HEK293T (cell line): ENCODE data around the gene CLCNKA.

Experiments used
- CTCF ChIA-PET: fragments of 350-600 bp; formaldehyde crosslinking; extraction: SDS; loops from one replicate; lab custom pipeline; 2021; ENCODE audit warnings: antibody characterized with exemption, inconsistent platforms; lab: Yijun Ruan, JAX
- POLR2A ChIA-PET: fragments of 350-600 bp; formaldehyde crosslinking; extraction: SDS; loops from one replicate; lab custom pipeline; 2020; ENCODE audit warnings: antibody characterized with exemption, inconsistent platforms; lab: Yijun Ruan, JAX
- DNase-seq: peaks from one replicate; pipeline ENCODE4 v3.0.0; 2012; ENCODE audit warnings: mixed read lengths; ENCODE audit errors: extremely low spot score
- ARNT ChIP-seq: fragments of 450-650 bp; IDR thresholded peaks from 2 replicates; pipeline ENCODE4 v1.6.1; 2017; ENCODE audit warnings: mild to moderate bottlenecking
- BHLHE40 ChIP-seq: fragments of 450-650 bp; IDR thresholded peaks from 2 replicates; pipeline ENCODE4 v1.6.1; 2016; ENCODE audit warnings: mild to moderate bottlenecking, moderate library complexity, borderline replicate concordance
- CTBP1 ChIP-seq: fragments of 450-650 bp; IDR thresholded peaks from 2 replicates; pipeline ENCODE4 v1.6.1; 2016; ENCODE audit warnings: borderline replicate concordance
- ELF4 ChIP-seq: fragments of 450-650 bp; IDR thresholded peaks from 2 replicates; pipeline ENCODE4 v1.6.1; 2017; ENCODE audit warnings: antibody characterized with exemption
- FOXA1 ChIP-seq: fragments of 450-650 bp; IDR thresholded peaks from 2 replicates; pipeline ENCODE4 v1.6.1; 2016; ENCODE audit warnings: mild to moderate bottlenecking
- FOXK2 ChIP-seq: fragments of 450-650 bp; IDR thresholded peaks from 2 replicates; pipeline ENCODE4 v1.6.1; 2016; ENCODE audit warnings: mild to moderate bottlenecking
- FOXM1 ChIP-seq: fragments of 450-650 bp; IDR thresholded peaks from 2 replicates; pipeline ENCODE4 v1.6.1; 2017; ENCODE audit warnings: mild to moderate bottlenecking, borderline replicate concordance
- HDGF ChIP-seq: fragments of 450-650 bp; IDR thresholded peaks from 2 replicates; pipeline ENCODE4 v1.6.1; 2017; ENCODE audit warnings: antibody characterized with exemption, borderline replicate concordance
- L3MBTL2 ChIP-seq: fragments of 450-650 bp; conservative IDR thresholded peaks from 2 replicates; pipeline ENCODE4 v1.6.1; 2016; ENCODE audit warnings: mild to moderate bottlenecking
- LEF1 ChIP-seq: fragments of 450-650 bp; IDR thresholded peaks from 2 replicates; pipeline ENCODE4 v1.6.1; 2017; ENCODE audit warnings: mild to moderate bottlenecking, borderline replicate concordance
- NFRKB ChIP-seq: fragments of 450-650 bp; IDR thresholded peaks from 2 replicates; pipeline ENCODE4 v1.6.1; 2016; ENCODE audit warnings: mild to moderate bottlenecking, moderate library complexity
- PKNOX1 ChIP-seq: fragments of 450-650 bp; IDR thresholded peaks from 2 replicates; pipeline ENCODE4 v1.6.1; 2016
- SP1 ChIP-seq: fragments of 450-650 bp; IDR thresholded peaks from 2 replicates; pipeline ENCODE4 v1.6.1; 2017
- SUZ12 ChIP-seq: fragments of 450-650 bp; IDR thresholded peaks from 2 replicates; pipeline ENCODE4 v1.6.1; 2016; ENCODE audit warnings: mild to moderate bottlenecking
- TARDBP ChIP-seq: fragments of 450-650 bp; IDR thresholded peaks from 2 replicates; pipeline ENCODE4 v1.6.1; 2016
- ZNF384 ChIP-seq: fragments of 450-650 bp; IDR thresholded peaks from 2 replicates; pipeline ENCODE4 v1.6.1; 2016

The CLCNKA gene

GRCh38 chr1:16011936-16012589 lies 9.8 kb upstream of the CLCNKA start:
- TF ChIP-seq HDGF (no peak), CTBP1 (no peak), SUZ12 (no peak), ARNT (no peak), FOXK2 (no peak), SP1 (no peak), L3MBTL2 (no peak), FOXA1 (no peak), ELF4 (no peak), TARDBP (no peak), NFRKB (no peak), BHLHE40 (no peak), PKNOX1 (no peak), LEF1 (no peak), ZNF384 (no peak), FOXM1 (no peak)
- ChIA-PET CTCF (no interaction called here), POLR2A (no interaction called here)
- no peak for DNase-seq

GRCh38 chr1:16012590-16013219 lies 9.1 kb upstream of the CLCNKA start:
- CTCF ChIA-PET = no interaction called here
- no peak for DNase-seq
- POLR2A ChIA-PET = no interaction called here
- no peak for TF ChIP-seq ELF4

GRCh38 chr1:16013220-16013907 lies 8.5 kb upstream of the CLCNKA start:
- CTCF ChIA-PET = no interaction called here
- no peak for DNase-seq
- POLR2A ChIA-PET = no interaction called here
- TF ChIP-seq LEF1 (no peak), FOXA1 (no peak), L3MBTL2 (no peak), ELF4 (no peak), FOXK2 (no peak), SUZ12 (no peak), HDGF (no peak)

- TF ChIP-seq FOXK2 = no peak
- TF ChIP-seq ZNF384 = no peak
- TF ChIP-seq SUZ12 = no peak
- DNase-seq = no peak
- ChIA-PET POLR2A (no interaction called here), CTCF (no interaction called here)
These were observed 8.0 kb upstream of the CLCNKA start for GRCh38 chr1:16013908-16014258.

GRCh38 chr1:16014509-16015482 lies 7.0 kb upstream of the CLCNKA start:
- DNase-seq = no peak
- POLR2A ChIA-PET = interaction anchor here (1.0 kb wide), 1 partner anchor 39 kb away, joined by 3 read pairs; the partner anchor contains the start of gene ZBTB17
- CTCF ChIA-PET = no interaction called here
- TF ChIP-seq L3MBTL2 = no peak
- TF ChIP-seq FOXA1 = no peak
- TF ChIP-seq FOXK2 = no peak
- no peak for TF ChIP-seq ZNF384

GRCh38 chr1:16015491-16015890 lies 6.3 kb upstream of the CLCNKA start:
- DNase-seq = no peak
- TF ChIP-seq FOXM1 (no peak), ELF4 (no peak), FOXA1 (no peak), FOXK2 (no peak), HDGF (no peak), TARDBP (no peak), ZNF384 (no peak), CTBP1 (no peak), PKNOX1 (no peak), SP1 (no peak), NFRKB (no peak), BHLHE40 (no peak)
- ChIA-PET POLR2A (no interaction called here), CTCF (no interaction called here)
